GM18499 (cell line): Measurements from ENCODE around the gene PHF21B.
"Not testable (repeated sequence)": the region's sequence is repeated elsewhere in the genome, so short reads cannot be mapped to it uniquely, and the experiment has no call there.

Experiments
- ATAC-seq: cut with Tn5 transposase; IDR thresholded peaks from one replicate; pipeline ENCODE4 v1.9.1; 2021; ENCODE audit warnings: moderate number of reproducible peaks; ENCODE audit not compliant: insufficient read depth, unreplicated experiment

PHF21B gene

GRCh38 chr22:45009606-45010531 is at the start of gene PHF21B:
Gene PHF21B (minus strand): TSS chr22:45010005. CDS start chr22:45009549, 456 bp downstream.
- no peak for ATAC-seq

GRCh38 chr22:45059296-45059695 is 49.5 kb upstream of the PHF21B start:
- no peak for ATAC-seq

GRCh38 chr22:45058622-45058912 is 48.8 kb upstream of the PHF21B start:
- no peak for ATAC-seq

GRCh38 chr22:45055936-45056335 is 46.1 kb upstream of the PHF21B start:
- ATAC-seq: no peak

GRCh38 chr22:45053571-45053970 is 43.8 kb upstream of the PHF21B start:
- no peak for ATAC-seq

GRCh38 chr22:45053094-45053493 is 43.3 kb upstream of the PHF21B start:
- no peak for ATAC-seq

GRCh38 chr22:45052665-45053064 is 42.9 kb upstream of the PHF21B start:
- not testable (repeated sequence) for ATAC-seq

GRCh38 chr22:45051946-45052345 is 42.1 kb upstream of the PHF21B start:
- ATAC-seq: no peak

- ATAC-seq: no peak
These were observed 41.6 kb upstream of the PHF21B start for GRCh38 chr22:45051419-45051818.

GRCh38 chr22:45047260-45047659 is 37.5 kb upstream of the PHF21B start:
- no peak for ATAC-seq

- ATAC-seq: no peak
These were observed 35.4 kb upstream of the PHF21B start for GRCh38 chr22:45045208-45045607.

GRCh38 chr22:45042263-45042662 is 32.5 kb upstream of the PHF21B start:
- ATAC-seq: no peak

- no peak for ATAC-seq
These were observed 29.3 kb upstream of the PHF21B start for GRCh38 chr22:45039133-45039532.

GRCh38 chr22:45036154-45036553 is 26.3 kb upstream of the PHF21B start:
- no peak for ATAC-seq

- no peak for ATAC-seq
These were observed 25.0 kb upstream of the PHF21B start for GRCh38 chr22:45034821-45035220.

GRCh38 chr22:45034156-45034555 is 24.4 kb upstream of the PHF21B start:
- no peak for ATAC-seq

- no peak for ATAC-seq
These were observed 23.3 kb upstream of the PHF21B start for GRCh38 chr22:45033136-45033535.

GRCh38 chr22:45031629-45032403 is 22.0 kb upstream of the PHF21B start:
- ATAC-seq: no peak

GRCh38 chr22:45029501-45029900 is 19.7 kb upstream of the PHF21B start:
- ATAC-seq: no peak

GRCh38 chr22:45026511-45026910 is 16.7 kb upstream of the PHF21B start:
- no peak for ATAC-seq

- ATAC-seq: no peak
These were observed 13.6 kb upstream of the PHF21B start for GRCh38 chr22:45023431-45023830.
